OCI-LY1 (cell line): ENCODE results near the gene FSD1L.

Source experiments
- H2AFZ ChIP-seq: fragments of 200-600 bp; sonication (generic), shearing (Covaris generic); 2 replicates; pipeline ENCODE4 v1.6.0; 2014; ENCODE audit warnings: antibody characterized with exemption, mild to moderate bottlenecking, low read length
- H3F3A ChIP-seq: fragments of 200-600 bp; sonication (generic), shearing (Covaris generic); 2 replicates; pipeline ENCODE4 v1.6.0; 2014; ENCODE audit warnings: mild to moderate bottlenecking, antibody characterized with exemption, low read length, moderate library complexity; ENCODE audit not compliant: insufficient read depth
- H3K27ac ChIP-seq: fragments of 200-600 bp; sonication (generic); 2 replicates; pipeline ENCODE4 v1.5.1; 2014; ENCODE audit warnings: low read length, mixed run types, mild to moderate bottlenecking, low read depth; ENCODE audit not compliant: poor library complexity, severe bottlenecking
- H3K27me3 ChIP-seq: fragments of 200-600 bp; sonication (generic); 2 replicates; pipeline ENCODE4 v1.6.0; 2014; ENCODE audit warnings: antibody characterized with exemption, mild to moderate bottlenecking, low read length, moderate library complexity; ENCODE audit not compliant: insufficient read depth
- H3K36me3 ChIP-seq: fragments of 200-600 bp; sonication (generic); 2 replicates; pipeline ENCODE4 v1.6.1; 2014; ENCODE audit warnings: mild to moderate bottlenecking, antibody characterized with exemption, low read length, moderate library complexity, mixed read lengths; ENCODE audit not compliant: insufficient read depth
- H3K4me1 ChIP-seq: fragments of 200-600 bp; sonication (generic); 2 replicates; pipeline ENCODE4 v1.5.1; 2014; ENCODE audit warnings: mild to moderate bottlenecking, low read length, moderate library complexity; ENCODE audit not compliant: insufficient read depth, severe bottlenecking
- H3K4me2 ChIP-seq: fragments of 200-600 bp; sonication (generic), shearing (Covaris generic); 2 replicates; pipeline ENCODE4 v1.6.1; 2014; ENCODE audit warnings: low read length
- H3K4me3 ChIP-seq: fragments of 200-600 bp; sonication (generic); 2 replicates; pipeline ENCODE4 v1.5.1; 2014; ENCODE audit warnings: low read length, low read depth, mild to moderate bottlenecking, mixed read lengths; ENCODE audit not compliant: poor library complexity, severe bottlenecking
- H3K79me2 ChIP-seq: fragments of 200-600 bp; shearing (Covaris generic); 2 replicates; pipeline ENCODE4 v1.6.1; 2016; ENCODE audit warnings: mixed run types, low read length, mixed read lengths; ENCODE audit not compliant: insufficient read depth
- H3K9ac ChIP-seq: fragments of 200-600 bp; sonication (generic), shearing (Covaris generic); 2 replicates; pipeline ENCODE4 v1.6.1; 2014; ENCODE audit warnings: mild to moderate bottlenecking, low read length, mixed read lengths
- H3K9me2 ChIP-seq: fragments of 200-600 bp; sonication (generic), shearing (Covaris generic); 2 replicates; pipeline ENCODE4 v1.6.1; 2014; ENCODE audit warnings: low read depth, mild to moderate bottlenecking, low read length, mixed read lengths
- H3K9me3 ChIP-seq: fragments of 200-600 bp; shearing (Covaris generic); 2 replicates; pipeline ENCODE4 v1.6.1; 2014; ENCODE audit warnings: low read length, mixed read lengths
- H4K20me1 ChIP-seq: fragments of 200-600 bp; sonication (generic), shearing (Covaris generic); 2 replicates; pipeline ENCODE4 v1.6.0; 2016; ENCODE audit warnings: mild to moderate bottlenecking, low read length; ENCODE audit not compliant: insufficient read depth
- CTCF ChIP-seq: fragments of 200-600 bp; sonication (generic), shearing (Covaris generic); IDR thresholded peaks from 2 replicates; pipeline ENCODE4 v1.5.1; 2017; ENCODE audit warnings: mild to moderate bottlenecking, antibody characterized with exemption, low read length, moderate library complexity, mixed read lengths
- EZH2 ChIP-seq: fragments of 200-600 bp; sonication (generic), shearing (Covaris generic); IDR thresholded peaks from 2 replicates; pipeline ENCODE4 v1.8.0; 2017; ENCODE audit warnings: borderline replicate concordance, mixed run types, mild to moderate bottlenecking, antibody characterized with exemption, low read length, moderate library complexity, mixed read lengths

FSD1L gene

GRCh38 chr9:105496826-105497225 is 49.0 kb downstream of the FSD1L start:
- Histone ChIP-seq H3F3A (no peaks in the 10 kb centered on the region), H4K20me1 (no peaks in the 10 kb centered on the region), H3K27ac (no peak overlapping the region), H3K9me3 (no peaks in the 10 kb centered on the region), H3K4me2 (no peak overlapping the region), H3K27me3 (no peaks in the 10 kb centered on the region), H3K4me3 (no peak overlapping the region), H3K4me1 (no peaks in the 10 kb centered on the region), H3K79me2 (no peaks in the 10 kb centered on the region), H3K9ac (no peak overlapping the region), H3K9me2 (no peaks in the 10 kb centered on the region), H2AFZ (no peak overlapping the region), H3K36me3 (no peaks in the 10 kb centered on the region)
- no peak for TF ChIP-seq CTCF
- TF ChIP-seq EZH2: no peak

GRCh38 chr9:105497704-105498103 is 49.9 kb downstream of the FSD1L start:
- TF ChIP-seq CTCF (no peak), EZH2 (no peak)
- H3K9me2 ChIP-seq: no peaks in the 10 kb centered on the region

GRCh38 chr9:105500108-105500766 is 52.4 kb downstream of the FSD1L start:
- H3K79me2 ChIP-seq: no peaks in the 10 kb centered on the region
- H4K20me1 ChIP-seq: no peaks in the 10 kb centered on the region
- no peaks in the 10 kb centered on the region for H3K36me3 ChIP-seq
- no peaks in the 10 kb centered on the region for H3K9me3 ChIP-seq
- no peak overlapping the region for H3K9ac ChIP-seq
- no peaks in the 10 kb centered on the region for H3K27me3 ChIP-seq
- H3F3A ChIP-seq: no peaks in the 10 kb centered on the region
- no peaks in the 10 kb centered on the region for H3K4me1 ChIP-seq
- no peak overlapping the region for H3K4me2 ChIP-seq
- H3K9me2 ChIP-seq: no peaks in the 10 kb centered on the region
- H3K4me3 ChIP-seq: no peak overlapping the region
- H2AFZ ChIP-seq: no peak overlapping the region
- no peak for TF ChIP-seq CTCF
- TF ChIP-seq EZH2: no peak
- H3K27ac ChIP-seq: no peak overlapping the region

More at GRCh38 chr9:105497704-105498103, 49.9 kb downstream of the FSD1L start:
- no peaks in the 10 kb centered on the region for H3K27me3 ChIP-seq
- H3K4me1 ChIP-seq: no peaks in the 10 kb centered on the region
- no peaks in the 10 kb centered on the region for H4K20me1 ChIP-seq
- no peak overlapping the region for H3K4me2 ChIP-seq
- H2AFZ ChIP-seq: no peak overlapping the region
- H3F3A ChIP-seq: no peaks in the 10 kb centered on the region
- H3K9ac ChIP-seq: no peak overlapping the region
- no peaks in the 10 kb centered on the region for H3K79me2 ChIP-seq
- H3K4me3 ChIP-seq: no peak overlapping the region
- no peak overlapping the region for H3K27ac ChIP-seq
- H3K9me3 ChIP-seq: no peaks in the 10 kb centered on the region
- H3K36me3 ChIP-seq: no peaks in the 10 kb centered on the region
